ENCODE results near the gene COQ8B.

DNA sequence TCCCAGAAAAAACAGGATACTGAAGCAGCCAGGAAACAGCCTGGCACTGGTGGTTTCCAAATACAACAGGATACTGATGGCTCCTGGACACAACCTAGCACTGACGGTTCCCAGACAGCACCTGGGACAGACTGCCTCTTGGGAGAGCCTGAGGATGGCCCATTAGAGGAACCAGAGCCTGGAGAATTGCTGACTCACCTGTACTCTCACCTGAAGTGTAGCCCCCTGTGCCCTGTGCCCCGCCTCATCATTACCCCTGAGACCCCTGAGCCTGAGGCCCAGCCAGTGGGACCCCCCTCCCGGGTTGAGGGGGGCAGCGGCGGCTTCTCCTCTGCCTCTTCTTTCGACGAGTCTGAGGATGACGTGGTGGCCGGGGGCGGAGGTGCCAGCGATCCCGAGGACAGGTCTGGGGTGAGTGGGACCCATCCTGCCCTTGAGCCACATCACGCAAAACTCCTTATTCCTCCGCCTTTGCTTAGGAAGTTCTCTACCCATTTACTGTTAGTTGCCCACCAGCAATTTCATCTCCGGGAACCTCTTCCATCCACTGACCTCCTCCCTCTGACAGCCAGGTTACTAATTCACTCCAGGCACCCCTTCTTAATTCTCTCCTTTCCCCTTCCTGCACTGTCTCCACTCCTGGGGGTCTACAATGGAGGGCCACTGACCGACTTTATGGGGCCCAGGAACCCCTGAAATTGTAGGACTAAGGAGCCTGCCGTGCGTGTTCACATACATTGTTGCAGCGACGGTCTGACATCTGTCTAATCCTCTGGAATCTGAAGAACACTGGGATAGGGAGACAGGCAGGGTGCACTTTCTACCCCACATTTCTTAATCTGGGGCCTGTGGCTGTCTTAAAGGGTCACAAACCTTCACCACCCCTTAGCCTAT is 1.4 kb upstream of the COQ8B start:
- TF ChIP-seq, protein P1, sequence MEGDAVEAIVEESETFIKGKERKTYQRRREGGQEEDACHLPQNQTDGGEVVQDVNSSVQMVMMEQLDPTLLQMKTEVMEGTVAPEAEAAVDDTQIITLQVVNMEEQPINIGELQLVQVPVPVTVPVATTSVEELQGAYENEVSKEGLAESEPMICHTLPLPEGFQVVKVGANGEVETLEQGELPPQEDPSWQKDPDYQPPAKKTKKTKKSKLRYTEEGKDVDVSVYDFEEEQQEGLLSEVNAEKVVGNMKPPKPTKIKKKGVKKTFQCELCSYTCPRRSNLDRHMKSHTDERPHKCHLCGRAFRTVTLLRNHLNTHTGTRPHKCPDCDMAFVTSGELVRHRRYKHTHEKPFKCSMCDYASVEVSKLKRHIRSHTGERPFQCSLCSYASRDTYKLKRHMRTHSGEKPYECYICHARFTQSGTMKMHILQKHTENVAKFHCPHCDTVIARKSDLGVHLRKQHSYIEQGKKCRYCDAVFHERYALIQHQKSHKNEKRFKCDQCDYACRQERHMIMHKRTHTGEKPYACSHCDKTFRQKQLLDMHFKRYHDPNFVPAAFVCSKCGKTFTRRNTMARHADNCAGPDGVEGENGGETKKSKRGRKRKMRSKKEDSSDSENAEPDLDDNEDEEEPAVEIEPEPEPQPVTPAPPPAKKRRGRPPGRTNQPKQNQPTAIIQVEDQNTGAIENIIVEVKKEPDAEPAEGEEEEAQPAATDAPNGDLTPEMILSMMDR (IDR thresholded peaks at IDR 0.05), result no peak
- TF ChIP-seq EP300 (IDR thresholded peaks at IDR 0.05), result no peak
- TF ChIP-seq POLR2AphosphoS5 (IDR thresholded peaks at IDR 0.05), result no peak
- no peak for TF ChIP-seq POLR2A (IDR thresholded peaks at IDR 0.05)

Measured in suprapubic skin (tissue), 4 donors.